ENCODE results near the gene NPAS4.
"Not testable (repeated sequence)": the region's sequence is repeated elsewhere in the genome, so short reads cannot be mapped to it uniquely, and the experiment has no call there.

NPAS4 gene

GRCh38 chr11:66418168-66418985 is 2.5 kb upstream of the NPAS4 start:
- peak; percentile 91 for DNase-seq (ENCODE audit: low spot score)

GRCh38 chr11:66418986-66419308 is 1.9 kb upstream of the NPAS4 start:
- DNase-seq (ENCODE audit: low spot score): no peak

GRCh38 chr11:66419825-66420224 is 1.0 kb upstream of the NPAS4 start:
- DNase-seq (ENCODE audit: low spot score): no peak

GRCh38 chr11:66421492-66422205 is 814 bp downstream of the NPAS4 start:
- DNase-seq (ENCODE audit: low spot score): peak; percentile 82

- no peak for DNase-seq (ENCODE audit: low spot score)
These were observed 5.5 kb downstream of the NPAS4 start for GRCh38 chr11:66426314-66426713.

- DNase-seq (ENCODE audit: low spot score): no peak
These were observed 8.1 kb downstream of the NPAS4 start for GRCh38 chr11:66428933-66429332.

- peak; percentile 63 for DNase-seq (ENCODE audit: low spot score)
These were observed 9.3 kb downstream of the NPAS4 start for GRCh38 chr11:66429983-66430602.

GRCh38 chr11:66431287-66431686 is 10.5 kb downstream of the NPAS4 start:
- not testable (repeated sequence) for DNase-seq (ENCODE audit: low spot score)

GRCh38 chr11:66431871-66432329 is 11.1 kb downstream of the NPAS4 start:
- DNase-seq (ENCODE audit: low spot score): not testable (repeated sequence)

GRCh38 chr11:66432597-66432996 is 11.8 kb downstream of the NPAS4 start:
- no peak for DNase-seq (ENCODE audit: low spot score)

GRCh38 chr11:66437979-66438503 is 17.2 kb downstream of the NPAS4 start:
- DNase-seq (ENCODE audit: low spot score): no peak

- DNase-seq (ENCODE audit: low spot score): peak; percentile 93
These were observed 17.9 kb downstream of the NPAS4 start, which contains the start of gene MRPL11 for GRCh38 chr11:66438504-66439466. Gene MRPL11, minus strand, starts transcription at chr11:66438848. Its CDS starts 94 bp downstream, at chr11:66438754.

- not testable (repeated sequence) for DNase-seq (ENCODE audit: low spot score)
These were observed 19.5 kb downstream of the NPAS4 start for GRCh38 chr11:66440101-66440939.

- not testable (repeated sequence) for DNase-seq (ENCODE audit: low spot score)
These were observed 20.1 kb downstream of the NPAS4 start for GRCh38 chr11:66440940-66441282.

GRCh38 chr11:66443602-66444001 is 22.8 kb downstream of the NPAS4 start:
- DNase-seq (ENCODE audit: low spot score): peak; percentile 37

- no peak for DNase-seq (ENCODE audit: low spot score)
These were observed 26.2 kb downstream of the NPAS4 start for GRCh38 chr11:66447012-66447411.

GRCh38 chr11:66448523-66448922 is 27.7 kb downstream of the NPAS4 start:
- no peak for DNase-seq (ENCODE audit: low spot score)

GRCh38 chr11:66450560-66450959 is 29.7 kb downstream of the NPAS4 start:
- DNase-seq (ENCODE audit: low spot score): no peak

GRCh38 chr11:66451663-66452062 is 30.8 kb downstream of the NPAS4 start:
- no peak for DNase-seq (ENCODE audit: low spot score)

- peak; percentile 75 for DNase-seq (ENCODE audit: low spot score)
These were observed 33.4 kb downstream of the NPAS4 start for GRCh38 chr11:66454247-66454646.

GRCh38 chr11:66454828-66455227 is 34.0 kb downstream of the NPAS4 start:
- DNase-seq (ENCODE audit: low spot score): no peak

All from kidney tubule cell (primary cell).